ENCODE data around the gene NSF.

GRCh38 chr17:46763416-46763815, 172.9 kb downstream of the NSF start:
- no peak for TF ChIP-seq CTCF (tag by site-specific recombination; IDR thresholded peaks at IDR 0.05)
- TF ChIP-seq ZNF398 (tag by site-specific recombination; IDR thresholded peaks at IDR 0.05): no peak
- TF ChIP-seq YY1 (tag by site-specific recombination; IDR thresholded peaks at IDR 0.05): no peak
- no peak for TF ChIP-seq ZFP3 (tag by site-specific recombination; IDR thresholded peaks at IDR 0.05; ENCODE audit: low read depth)
- TF ChIP-seq ZNF362 (tag by site-specific recombination; IDR thresholded peaks at IDR 0.05): no peak
- no peak for TF ChIP-seq ZNF501 (tag by site-specific recombination; IDR thresholded peaks at IDR 0.05)
- TF ChIP-seq PATZ1 (tag by site-specific recombination; IDR thresholded peaks at IDR 0.05): no peak
- no peak for TF ChIP-seq TSHZ1 (tag by site-specific recombination; IDR thresholded peaks at IDR 0.05; ENCODE audit: borderline replicate concordance)
- no peak for TF ChIP-seq ZNF184 (tag by site-specific recombination; IDR thresholded peaks at IDR 0.05)
- no peak for TF ChIP-seq ZNF114 (tag by site-specific recombination; IDR thresholded peaks at IDR 0.05)
- no peak for TF ChIP-seq ZNF561 (tag by site-specific recombination; IDR thresholded peaks at IDR 0.05; ENCODE audit: borderline replicate concordance)
- no peak for TF ChIP-seq ZBTB44 (tag by site-specific recombination; IDR thresholded peaks at IDR 0.05)
- no peak for TF ChIP-seq ZNF404 (tag by site-specific recombination; IDR thresholded peaks at IDR 0.05)
